ENCODE measurements around the gene RPL7L1. TPM values are rescaled to one million over a fixed set of nuclear protein-coding genes. Genes with fewer than 3 reads are reported as not detected.

RPL7L1 gene
- total and polyA plus RNA-seq, 2 of the 13 experiments (the other 11 are each of a cell fraction or from before 2014, with no cell fraction given) = 51.6 to 179 TPM

DNA sequence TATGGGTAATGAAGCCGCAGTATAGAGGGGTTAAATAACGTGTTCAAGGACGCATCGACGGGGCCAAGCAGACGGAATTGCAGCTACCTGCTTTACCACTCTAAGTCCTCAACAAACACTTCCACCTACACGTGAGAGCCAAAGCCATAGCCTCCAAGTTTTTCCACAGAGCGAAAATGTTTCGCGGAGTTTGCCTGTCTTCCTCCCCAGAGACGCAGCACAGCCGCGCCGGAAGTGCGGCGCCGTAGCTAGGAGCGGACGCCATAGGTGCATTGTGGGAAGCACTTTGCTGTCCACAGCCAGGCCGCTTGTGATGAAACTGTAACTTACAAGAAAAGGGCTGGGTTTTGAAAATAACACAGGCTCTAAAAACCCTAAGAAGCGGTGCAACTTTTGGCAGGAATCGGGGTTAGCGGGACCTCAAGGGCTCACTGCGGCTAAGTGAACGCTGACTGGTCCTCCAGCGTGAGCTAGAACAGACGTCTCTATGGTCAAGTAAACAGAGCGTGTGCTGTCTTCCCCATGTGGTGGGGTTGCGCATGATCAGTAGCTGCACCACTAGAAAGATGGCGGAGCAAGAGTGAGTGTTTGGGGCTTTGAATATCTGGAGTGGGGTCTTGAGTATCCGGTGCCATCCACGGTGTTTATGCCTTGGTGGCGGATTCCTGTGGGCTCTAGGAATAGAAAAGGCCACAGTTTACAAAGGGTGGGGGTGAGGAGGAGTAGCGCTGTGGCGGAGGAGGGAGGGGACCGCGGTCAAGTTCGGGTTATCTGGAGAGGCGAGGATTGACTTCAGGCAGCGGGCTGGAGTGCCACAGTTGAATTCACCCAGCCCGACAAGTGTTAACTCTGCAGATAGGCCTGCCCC lies at the start of gene RPL7L1 (continued):
- TF ChIP-seq, protein P1, sequence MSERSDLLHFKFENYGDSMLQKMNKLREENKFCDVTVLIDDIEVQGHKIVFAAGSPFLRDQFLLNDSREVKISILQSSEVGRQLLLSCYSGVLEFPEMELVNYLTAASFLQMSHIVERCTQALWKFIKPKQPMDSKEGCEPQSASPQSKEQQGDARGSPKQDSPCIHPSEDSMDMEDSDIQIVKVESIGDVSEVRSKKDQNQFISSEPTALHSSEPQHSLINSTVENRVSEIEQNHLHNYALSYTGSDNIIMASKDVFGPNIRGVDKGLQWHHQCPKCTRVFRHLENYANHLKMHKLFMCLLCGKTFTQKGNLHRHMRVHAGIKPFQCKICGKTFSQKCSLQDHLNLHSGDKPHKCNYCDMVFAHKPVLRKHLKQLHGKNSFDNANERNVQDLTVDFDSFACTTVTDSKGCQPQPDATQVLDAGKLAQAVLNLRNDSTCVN (CRISPR knock-in tag; IDR thresholded peaks at IDR 0.05; ENCODE audit: borderline replicate concordance) = peak; percentile 69; the same call in 1 of the 2 replicates
- no peak; the same call in 1 of the 2 replicates for TF ChIP-seq JUN (CRISPR knock-in tag; IDR thresholded peaks at IDR 0.05)
- TF ChIP-seq KAT8 (CRISPR knock-in tag; IDR thresholded peaks at IDR 0.05) = peak; percentile 99
- TF ChIP-seq, protein P2, sequence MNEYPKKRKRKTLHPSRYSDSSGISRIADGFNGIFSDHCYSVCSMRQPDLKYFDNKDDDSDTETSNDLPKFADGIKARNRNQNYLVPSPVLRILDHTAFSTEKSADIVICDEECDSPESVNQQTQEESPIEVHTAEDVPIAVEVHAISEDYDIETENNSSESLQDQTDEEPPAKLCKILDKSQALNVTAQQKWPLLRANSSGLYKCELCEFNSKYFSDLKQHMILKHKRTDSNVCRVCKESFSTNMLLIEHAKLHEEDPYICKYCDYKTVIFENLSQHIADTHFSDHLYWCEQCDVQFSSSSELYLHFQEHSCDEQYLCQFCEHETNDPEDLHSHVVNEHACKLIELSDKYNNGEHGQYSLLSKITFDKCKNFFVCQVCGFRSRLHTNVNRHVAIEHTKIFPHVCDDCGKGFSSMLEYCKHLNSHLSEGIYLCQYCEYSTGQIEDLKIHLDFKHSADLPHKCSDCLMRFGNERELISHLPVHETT (CRISPR knock-in tag; conservative IDR thresholded peaks at IDR 0.05) = no peak; the same call in 1 of the 2 replicates
- peak; percentile 56; the same call in 1 of the 2 replicates for TF ChIP-seq CAMTA2 (CRISPR knock-in tag; IDR thresholded peaks at IDR 0.05; ENCODE audit: borderline replicate concordance)
- TF ChIP-seq ZNF7 (CRISPR knock-in tag; IDR thresholded peaks at IDR 0.05) = no peak
- 0 out of 2 replicates have a peak, but pooled peaks have one; percentile 55 for TF ChIP-seq ZNF776 (CRISPR knock-in tag; IDR thresholded peaks at IDR 0.05)
- TF ChIP-seq SMAD3 (CRISPR knock-in tag; IDR thresholded peaks at IDR 0.05) = no peak
- peak; percentile 87 for TF ChIP-seq KDM5A (IDR thresholded peaks at IDR 0.05; ENCODE audit: borderline replicate concordance, low read length)
- TF ChIP-seq, protein P3, sequence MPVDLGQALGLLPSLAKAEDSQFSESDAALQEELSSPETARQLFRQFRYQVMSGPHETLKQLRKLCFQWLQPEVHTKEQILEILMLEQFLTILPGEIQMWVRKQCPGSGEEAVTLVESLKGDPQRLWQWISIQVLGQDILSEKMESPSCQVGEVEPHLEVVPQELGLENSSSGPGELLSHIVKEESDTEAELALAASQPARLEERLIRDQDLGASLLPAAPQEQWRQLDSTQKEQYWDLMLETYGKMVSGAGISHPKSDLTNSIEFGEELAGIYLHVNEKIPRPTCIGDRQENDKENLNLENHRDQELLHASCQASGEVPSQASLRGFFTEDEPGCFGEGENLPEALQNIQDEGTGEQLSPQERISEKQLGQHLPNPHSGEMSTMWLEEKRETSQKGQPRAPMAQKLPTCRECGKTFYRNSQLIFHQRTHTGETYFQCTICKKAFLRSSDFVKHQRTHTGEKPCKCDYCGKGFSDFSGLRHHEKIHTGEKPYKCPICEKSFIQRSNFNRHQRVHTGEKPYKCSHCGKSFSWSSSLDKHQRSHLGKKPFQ (CRISPR knock-in tag; IDR thresholded peaks at IDR 0.05; ENCODE audit: insufficient replicate concordance) = no peak
- TF ChIP-seq SMAD9 (CRISPR knock-in tag; IDR thresholded peaks at IDR 0.05) = no peak
- no peak; the same call in 1 of the 2 replicates for TF ChIP-seq TMF1 (CRISPR knock-in tag; IDR thresholded peaks at IDR 0.05; ENCODE audit: low read depth)
- peak; percentile 63; the same call in 1 of the 2 replicates for TF ChIP-seq ZNF33B (CRISPR knock-in tag; IDR thresholded peaks at IDR 0.05)
- no peak for TF ChIP-seq TEAD3 (CRISPR knock-in tag; optimal IDR thresholded peaks at IDR 0.05; ENCODE audit: borderline replicate concordance)
- peak; percentile 46 for TF ChIP-seq MEIS2 (CRISPR knock-in tag; IDR thresholded peaks at IDR 0.05)
- TF ChIP-seq ZNF34 (CRISPR knock-in tag; IDR thresholded peaks at IDR 0.05; ENCODE audit: borderline replicate concordance) = no peak
- TF ChIP-seq ZNF232 (CRISPR knock-in tag; IDR thresholded peaks at IDR 0.05; ENCODE audit: borderline replicate concordance) = peak; percentile 30; the same call in 1 of the 2 replicates
